GM18526 (cell line): ENCODE measurements around the gene TRPV5.

ENCODE experiments used
- POLR2A ChIP-seq: IDR thresholded peaks from 3 replicates; pipeline ENCODE4 v1.6.1; 2011; ENCODE audit not compliant: insufficient read length; ENCODE audit errors: extremely low read depth

The TRPV5 gene

DNA sequence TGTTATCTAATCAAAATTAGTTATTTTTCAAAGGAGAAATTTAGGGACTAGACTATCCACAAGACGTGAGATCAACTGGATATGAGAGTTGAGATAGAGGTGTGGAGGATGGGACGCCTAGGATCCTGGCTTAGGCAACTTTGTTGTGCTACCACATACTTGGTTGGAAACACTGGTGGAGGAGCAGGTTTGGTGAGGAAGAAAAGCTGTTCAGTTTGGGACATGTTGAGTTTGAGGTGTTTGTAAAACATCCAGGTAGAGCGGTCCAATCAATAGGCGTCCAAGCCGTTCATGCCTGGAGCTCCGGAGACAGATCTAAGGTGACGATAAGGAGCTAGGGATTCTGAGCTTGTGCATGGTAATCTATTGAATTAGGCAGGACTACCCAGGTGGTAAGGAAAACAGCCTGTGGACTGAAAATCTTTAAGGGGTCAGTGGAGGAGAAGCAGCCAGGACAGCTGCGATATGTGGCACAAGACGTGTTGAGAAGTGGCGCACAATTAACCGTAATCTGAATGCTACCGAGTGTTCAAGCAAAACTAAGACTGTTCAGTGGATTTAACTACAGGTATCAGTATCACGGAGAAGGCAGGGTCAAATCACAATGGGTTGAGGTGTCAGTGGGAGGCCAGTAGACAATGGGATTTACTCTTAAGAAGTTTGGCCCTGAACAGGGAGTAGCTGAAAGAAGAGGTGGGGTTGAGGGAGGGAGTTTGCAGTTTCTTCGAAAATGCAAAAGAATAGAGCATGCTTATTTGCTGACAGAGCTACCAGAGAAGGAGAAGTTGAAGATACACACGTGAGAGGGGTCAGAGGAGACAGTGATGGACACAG lies 31.9 kb downstream of the TRPV5 start:
- TF ChIP-seq POLR2A, result no peak

GRCh38 chr7:142899661-142900060 lies 33.9 kb downstream of the TRPV5 start:
- TF ChIP-seq POLR2A, result no peak

DNA sequence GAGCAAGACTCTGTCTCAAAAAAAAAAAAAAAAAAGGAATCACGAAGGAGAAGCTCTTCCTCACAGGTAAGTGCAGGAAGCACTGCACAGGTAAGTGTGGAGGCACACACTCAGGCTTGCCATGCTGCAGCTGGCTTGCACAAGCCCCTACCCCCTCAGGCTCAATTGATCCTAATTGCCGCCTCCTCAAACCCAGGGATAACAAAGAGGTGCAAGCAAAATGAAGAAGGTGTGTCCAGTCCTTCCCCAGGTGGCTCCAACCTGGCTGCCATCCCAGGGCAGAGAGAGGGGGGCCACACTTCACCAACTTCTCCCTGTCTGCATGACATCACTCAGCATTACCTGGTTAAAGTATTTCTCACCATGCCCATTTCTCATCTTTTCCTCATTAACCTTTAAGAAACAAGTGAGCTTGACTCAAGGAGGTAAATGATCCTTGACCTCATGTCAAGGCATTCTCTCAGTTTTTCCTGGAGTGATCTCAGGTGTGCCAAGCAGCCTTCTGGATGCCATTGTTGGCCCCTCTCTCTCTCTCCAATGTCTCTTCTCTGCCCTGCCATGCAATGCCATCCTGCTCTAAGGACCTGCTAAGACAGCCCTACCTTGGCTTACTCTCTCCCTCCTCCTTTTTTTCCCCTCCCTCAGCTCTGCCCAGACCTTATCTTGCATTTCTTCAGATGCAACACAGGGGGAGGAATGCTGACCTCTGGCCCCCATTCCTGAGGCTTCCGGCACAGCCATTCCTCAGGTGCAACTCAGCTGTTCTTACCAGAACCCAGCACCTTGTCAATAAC lies 35.0 kb downstream of the TRPV5 start:
- no peak for TF ChIP-seq POLR2A

GRCh38 chr7:142897691-142898090 lies 35.9 kb downstream of the TRPV5 start:
- TF ChIP-seq POLR2A, result no peak

DNA sequence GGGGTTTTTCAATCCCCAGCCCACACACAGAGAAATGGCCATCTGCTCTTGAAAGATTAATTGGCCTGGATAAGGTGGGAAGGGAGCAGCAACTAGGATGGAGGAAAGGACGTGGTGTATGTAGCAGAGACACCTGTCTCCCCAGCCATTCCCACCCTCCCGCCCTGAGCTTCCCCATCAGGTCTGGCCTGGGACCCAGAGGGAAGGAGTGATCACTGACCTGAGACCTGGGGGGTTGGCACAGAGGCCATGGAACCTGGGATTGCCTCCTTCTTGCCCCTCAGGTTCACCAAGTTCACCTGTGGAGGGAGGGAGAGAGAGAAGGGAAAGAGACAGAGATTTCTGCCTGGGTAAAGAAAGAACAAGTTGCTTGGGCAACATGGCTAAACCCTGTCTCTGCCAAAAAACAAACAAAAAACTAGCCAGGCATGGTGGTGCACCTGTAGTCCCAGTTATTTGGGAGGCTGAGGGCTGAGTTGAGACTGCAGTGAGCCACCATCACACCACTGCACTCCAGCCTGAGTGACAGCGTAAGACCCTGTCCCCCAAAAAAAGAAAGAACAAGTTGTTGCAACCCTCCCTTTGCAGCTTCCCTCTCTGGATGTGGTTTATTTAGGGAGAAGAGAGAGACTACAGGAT lies 36.7 kb downstream of the TRPV5 start:
- no peak for TF ChIP-seq POLR2A

GRCh38 chr7:142896151-142896550 lies 37.4 kb downstream of the TRPV5 start:
- TF ChIP-seq POLR2A, result no peak

GRCh38 chr7:142894985-142895593 lies 38.5 kb downstream of the TRPV5 start:
- TF ChIP-seq POLR2A, result no peak

DNA sequence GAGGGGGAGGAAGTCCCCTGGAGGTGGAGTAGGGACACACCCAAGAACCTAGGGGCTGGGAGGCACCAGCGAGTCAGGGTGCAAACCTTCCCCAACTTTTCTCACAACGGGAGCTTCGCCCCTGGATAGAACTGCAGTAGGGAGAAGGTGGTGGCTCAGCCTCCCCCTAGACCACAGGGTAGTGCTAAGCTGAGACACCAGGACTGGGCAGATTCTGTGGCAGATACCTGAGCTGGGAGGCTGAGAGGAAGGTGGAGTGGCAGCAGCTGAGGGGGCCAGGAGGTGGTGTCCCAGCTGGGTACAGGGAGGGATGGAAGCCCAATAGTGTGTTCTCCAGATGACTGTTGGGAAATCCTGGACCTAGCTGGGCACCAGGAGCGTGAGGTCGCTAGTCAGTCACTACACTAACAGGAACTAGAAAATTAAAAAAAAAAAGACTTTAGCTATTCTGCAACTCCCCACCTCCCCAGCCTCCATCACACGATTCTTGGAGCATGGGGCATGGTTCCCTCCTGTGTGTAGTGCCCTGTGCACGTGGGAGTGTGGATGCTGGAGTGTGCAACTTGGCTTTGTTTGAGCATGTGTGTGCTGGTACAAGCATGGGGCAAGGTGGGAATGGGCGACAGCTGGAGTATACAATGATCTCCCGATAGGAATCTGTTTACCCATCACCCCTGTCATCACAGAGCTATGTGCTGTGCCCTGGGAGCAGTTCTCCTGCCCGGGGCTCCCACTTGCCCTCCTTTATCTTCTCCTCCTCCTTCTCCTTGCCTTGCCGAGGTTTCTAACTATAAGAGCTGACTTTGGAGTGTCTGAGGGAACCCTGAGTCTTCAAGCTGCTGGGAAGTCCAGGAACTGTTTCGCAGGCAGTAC lies 39.2 kb downstream of the TRPV5 start:
- no peak for TF ChIP-seq POLR2A

GRCh38 chr7:142892951-142893350 lies 40.6 kb downstream of the TRPV5 start:
- no peak for TF ChIP-seq POLR2A

DNA sequence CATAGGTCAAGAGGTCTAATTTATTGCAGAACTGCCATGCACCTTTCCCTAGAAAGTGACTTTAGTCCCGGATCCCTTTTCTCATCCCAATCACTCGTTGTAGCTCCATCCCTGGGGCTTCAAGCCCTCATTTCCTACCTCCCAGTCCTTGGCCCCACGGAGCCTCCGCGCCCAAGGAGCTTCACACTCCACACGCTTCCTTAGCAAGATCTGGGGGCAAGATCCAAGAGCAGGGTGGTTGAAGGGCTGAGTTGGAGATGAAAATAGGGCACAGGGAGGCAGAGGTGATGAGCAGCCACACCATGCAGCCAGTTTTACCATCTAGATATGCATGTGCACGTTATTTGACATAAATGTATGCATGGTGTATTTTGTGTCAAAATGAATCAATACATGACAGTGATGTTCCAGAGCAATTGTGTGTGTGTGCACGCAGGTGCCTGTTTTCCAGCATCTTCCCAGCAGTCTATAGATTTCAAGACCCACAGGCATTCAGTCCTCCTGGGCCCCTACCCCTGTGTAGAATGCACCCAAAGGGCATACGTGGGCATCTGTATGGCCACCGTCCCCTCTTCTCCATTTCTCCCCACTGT lies 42.0 kb downstream of the TRPV5 start:
- TF ChIP-seq POLR2A, result no peak

GRCh38 chr7:142890874-142891485 lies 42.6 kb downstream of the TRPV5 start:
- no peak for TF ChIP-seq POLR2A

GRCh38 chr7:142889816-142890215 lies 43.7 kb downstream of the TRPV5 start:
- TF ChIP-seq POLR2A, result no peak

- no peak for TF ChIP-seq POLR2A
Observed at GRCh38 chr7:142887282-142888015, 46.1 kb downstream of the TRPV5 start.
